HCT116 (cell line): ENCODE measurements around the gene ANO10. TPM values are rescaled to one million over a fixed set of nuclear protein-coding genes. Genes with fewer than 3 reads are reported as not detected.

Experiments
- ATAC-seq: fragments of 200-7000 bp; cut with Tn5 transposase; 2 replicates; pipeline ENCODE4 v1.9.1; 2020; ENCODE audit warnings: mild to moderate bottlenecking, moderate library complexity
- BruUV-seq: library from RNA; stranded (reverse); fragments of 400-500 nt; replicated peaks from 2 replicates; lab custom pipeline; 2021; lab: Mats Ljungman, UMichigan
- CTCF ChIA-PET: fragments of 300-600 bp; sonication (Branson Sonifier 250); formaldehyde crosslinking; loops from one replicate; lab custom pipeline; 2021; ENCODE audit warnings: antibody characterized with exemption; lab: Charles Lee
- POLR2A ChIA-PET: fragments of 300-600, 350-600 bp; sonication (Branson Sonifier 250); formaldehyde crosslinking; loops from one replicate; lab custom pipeline; 2021; ENCODE audit warnings: antibody characterized with exemption; lab: Charles Lee
- RAD21 ChIA-PET, 2 experiments: fragments of 300-600 bp; sonication (Branson Sonifier 250); formaldehyde crosslinking; loops; one replicate each; lab custom pipeline; 2023; ENCODE audit warnings: low total read pairs in 2 of 2; ENCODE audit not compliant: uncharacterized antibody in 2 of 2, unreplicated experiment in 2 of 2, low non-redundant PET in 1 of 2; lab: Charles Lee
- DNase-seq: peaks from one replicate; pipeline ENCODE4 v3.0.0-alpha.2; 2010; ENCODE audit warnings: low read depth, low spot score
- H2AFZ ChIP-seq: fragments of 200-600 bp; shearing (Covaris generic), sonication (generic); 2 replicates; pipeline ENCODE4 v1.6.1; 2017; ENCODE audit warnings: low read depth, mixed run types, mixed read lengths, antibody characterized with exemption, low read length; ENCODE audit not compliant: poor library complexity, severe bottlenecking
- H3K27ac ChIP-seq: 2 replicates; pipeline ENCODE4 v1.5.1; 2012; ENCODE audit warnings: low read depth, low read length
- H3K27me3 ChIP-seq: fragments of 200-600 bp; sonication (generic); 2 replicates; pipeline ENCODE4 v1.6.1; 2016; ENCODE audit warnings: mixed run types, low read length, mixed read lengths; ENCODE audit not compliant: insufficient read depth
- H3K36me3 ChIP-seq, 2 experiments: fragments of 200-500 bp in 1 of 2; fragments of 200-600 bp in 1 of 2; sonication (Bioruptor generic) in 1 of 2; sonication (generic) in 1 of 2; 2 replicates each; pipeline versions ENCODE4 v1.5.1 to v1.6.1; 2014 to 2016; ENCODE audit warnings: low read length in 2 of 2, inconsistent platforms in 1 of 2, mixed read lengths in 1 of 2, mixed run types in 1 of 2; ENCODE audit not compliant: insufficient read depth in 2 of 2, control insufficient read depth in 1 of 2
- H3K4me1 ChIP-seq, 2 experiments: fragments of 200-600 bp in 1 of 2; sonication (generic) in 1 of 2; 2 replicates each; pipeline versions ENCODE4 v1.5.1 to v1.6.1; 2012 to 2017; ENCODE audit warnings: low read length in 2 of 2, inconsistent platforms in 1 of 2, mild to moderate bottlenecking in 1 of 2, mixed read lengths in 1 of 2, mixed run types in 1 of 2, moderate library complexity in 1 of 2; ENCODE audit not compliant: insufficient read depth in 2 of 2, control insufficient read depth in 1 of 2
- H3K4me2 ChIP-seq: fragments of 200-600 bp; sonication (generic); 2 replicates; pipeline ENCODE4 v1.6.1; 2017; ENCODE audit warnings: mixed run types, low read length, mixed read lengths
- H3K4me3 ChIP-seq, 2 experiments: fragments of 200-600 bp in 1 of 2; sonication (generic) in 1 of 2; replicated peaks in 1 of 2; 2 replicates each; pipeline ENCODE4 v1.5.1; 2011 to 2016; ENCODE audit warnings: low read length in 2 of 2, control low read depth in 1 of 2, low read depth in 1 of 2, mild to moderate bottlenecking in 1 of 2, mixed read lengths in 1 of 2, mixed run types in 1 of 2
- H3K79me2 ChIP-seq: fragments of 200-600 bp; sonication (generic); 2 replicates; pipeline ENCODE4 v1.6.1; 2017; ENCODE audit warnings: mild to moderate bottlenecking, mixed run types, low read length, moderate library complexity, mixed read lengths; ENCODE audit not compliant: insufficient read depth
- H3K9ac ChIP-seq: fragments of 200-600 bp; sonication (generic); 2 replicates; pipeline ENCODE4 v1.6.1; 2016; ENCODE audit warnings: low read length, mixed read lengths
- H3K9me2 ChIP-seq: fragments of 200-600 bp; sonication (generic), shearing (Covaris generic); 2 replicates; pipeline ENCODE4 v1.6.1; 2017; ENCODE audit warnings: mixed run types, mild to moderate bottlenecking, moderate library complexity; ENCODE audit not compliant: insufficient read depth
- H3K9me3 ChIP-seq, 2 experiments: fragments of 200-500 bp in 1 of 2; fragments of 200-600 bp in 1 of 2; sonication (Bioruptor generic) in 1 of 2; sonication (generic) in 1 of 2; 2 replicates each; pipeline ENCODE4 v1.6.1; 2014 to 2017; ENCODE audit warnings: low read length in 2 of 2, mixed read lengths in 2 of 2, inconsistent platforms in 1 of 2, low read depth in 1 of 2, mild to moderate bottlenecking in 1 of 2, mixed run types in 1 of 2, moderate library complexity in 1 of 2; ENCODE audit not compliant: control insufficient read depth in 1 of 2, insufficient read depth in 1 of 2
- H4K20me1 ChIP-seq: fragments of 200-600 bp; sonication (generic), shearing (Covaris generic); 2 replicates; pipeline ENCODE4 v1.6.1; 2017; ENCODE audit warnings: mixed run types, mild to moderate bottlenecking, moderate library complexity; ENCODE audit not compliant: insufficient read depth
- CEBPB ChIP-seq: IDR thresholded peaks from 2 replicates; pipeline ENCODE4 v1.6.1; 2012; ENCODE audit warnings: low read depth
- ELF1 ChIP-seq: IDR thresholded peaks from 2 replicates; pipeline ENCODE4 v1.6.1; 2012; ENCODE audit warnings: low read depth, borderline replicate concordance
- EZH2 ChIP-seq: fragments of 200-600 bp; sonication (generic); IDR thresholded peaks from 2 replicates; pipeline ENCODE4 v1.6.1; 2017; ENCODE audit warnings: antibody characterized with exemption, mixed run types
- EZH2phosphoT487 ChIP-seq: fragments of 200-600 bp; IDR thresholded peaks from 2 replicates; pipeline ENCODE4 v1.6.1; 2018; ENCODE audit warnings: antibody characterized with exemption, borderline replicate concordance
- JUND ChIP-seq: IDR thresholded peaks from 2 replicates; pipeline ENCODE4 v1.6.1; 2012
- SP1 ChIP-seq: IDR thresholded peaks from 2 replicates; pipeline ENCODE4 v1.6.1; 2012; ENCODE audit warnings: low read depth
- TCF7L2 ChIP-seq: IDR thresholded peaks from 2 replicates; pipeline ENCODE4 v1.7.0; 2011; ENCODE audit warnings: borderline replicate concordance, inconsistent platforms; ENCODE audit not compliant: insufficient read depth, insufficient read length; ENCODE audit errors: extremely low read depth
- YY1 ChIP-seq: IDR thresholded peaks from 2 replicates; pipeline ENCODE4 v1.6.1; 2011; ENCODE audit warnings: low read length, low read depth, moderate library complexity, mild to moderate bottlenecking; ENCODE audit not compliant: insufficient replicate concordance; ENCODE audit errors: extremely low read depth
- intact Hi-C: fragments of 100-400 bp; cut with micrococcal nuclease; formaldehyde crosslinking; loops from 2 replicates; pipeline ENCODE4 v1.10.0; 2022
- total RNA-seq: library from RNA; stranded (reverse); gene quantifications from one replicate; pipeline ENCODE4 v1.2.1, GENCODE V29; 2021; ENCODE audit not compliant: unreplicated experiment
- TF ChIP-seq, protein P1 (sequence below): IDR thresholded peaks from 2 replicates; pipeline ENCODE4 v1.6.1; 2011; ENCODE audit warnings: mild to moderate bottlenecking, low read length, moderate library complexity; ENCODE audit not compliant: insufficient replicate concordance; ENCODE audit errors: extremely low read depth

Gene ANO10
- total RNA-seq, 1 experiment from 2014 or later: 13.3 TPM

DNA sequence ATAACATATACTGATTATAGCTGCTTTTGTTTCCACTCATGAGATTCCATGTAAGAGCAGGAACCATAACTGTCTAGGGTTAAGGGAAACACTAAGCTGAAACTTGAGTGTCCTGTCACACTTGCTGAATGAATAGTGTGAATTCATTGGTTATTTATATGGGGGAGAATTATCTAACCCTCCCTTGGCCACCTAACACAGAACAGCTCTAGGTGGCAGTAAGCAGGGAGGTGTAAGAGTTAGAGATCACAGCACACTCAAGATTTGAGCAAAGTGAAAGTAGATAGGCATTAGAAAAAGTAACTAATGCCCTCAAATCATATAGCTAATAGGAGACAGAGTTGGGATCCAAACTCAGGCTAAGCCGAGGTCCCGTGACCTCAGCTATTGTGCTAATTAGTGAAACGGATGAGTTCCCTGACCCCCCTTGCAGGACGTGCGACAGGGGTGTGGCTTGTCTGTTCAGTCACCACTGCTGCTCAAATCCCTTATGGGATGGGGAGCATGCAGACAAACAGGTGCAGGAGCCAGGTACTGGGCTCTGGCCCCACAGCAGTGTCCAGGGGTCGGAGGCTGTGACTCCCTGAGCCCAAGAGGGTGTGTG lies 27.7 kb upstream of the ANO10 start:
- CTCF ChIA-PET: no interaction called here
- intact Hi-C loops: no loop called here
- POLR2A ChIA-PET: no interaction called here
- no peak overlapping the region for H3K9ac ChIP-seq
- TF ChIP-seq YY1 (no peak), TCF7L2 (no peak)
- no peak overlapping the region for H3K4me2 ChIP-seq
- H3K27me3 ChIP-seq: no peaks in the 10 kb centered on the region
- no peak overlapping the region for H3K4me3 ChIP-seq
- H3K79me2 ChIP-seq: no peaks in the 10 kb centered on the region
- H3K9me3 ChIP-seq: no peaks in the 10 kb centered on the region
- ATAC-seq (peak; percentile 32; the same call in 1 of the 2 replicates), DNase-seq (no peak)
- H3K9me2 ChIP-seq: no peaks in the 10 kb centered on the region; the same call in 1 of the 2 replicates
- H3K4me1 ChIP-seq: peaks cover 0 to 5% of the 10 kb centered on the region in 2 experiments; a peak in 1 of 4 replicates
- no peaks in the 10 kb centered on the region for H3K36me3 ChIP-seq
- H2AFZ ChIP-seq: no peak overlapping the region
- no peak overlapping the region for H3K27ac ChIP-seq
- H4K20me1 ChIP-seq: no peaks in the 10 kb centered on the region
- RAD21 ChIA-PET: no interaction called here
- no TSS peak for BruUV-seq

DNA sequence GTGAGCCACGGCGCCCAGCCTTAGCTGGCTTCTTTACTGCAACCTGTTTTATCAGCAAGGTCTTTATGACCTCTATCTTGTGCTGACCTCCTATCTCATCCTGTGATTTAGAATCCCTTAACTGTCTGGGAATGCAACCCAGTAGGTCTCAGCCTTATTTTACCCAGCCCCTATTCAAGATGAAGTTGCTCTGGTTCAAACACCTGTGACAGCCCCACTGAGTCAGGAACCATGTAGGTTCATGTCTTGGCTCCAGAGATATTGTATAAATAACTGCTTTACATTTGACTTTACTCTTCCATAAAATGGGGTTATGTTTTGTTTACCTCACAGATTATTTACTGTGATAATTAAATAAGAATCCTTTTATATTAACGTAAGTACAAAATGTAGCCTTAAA lies 27.1 kb upstream of the ANO10 start:
- Histone ChIP-seq H3K36me3 (no peaks in the 10 kb centered on the region), H3K27ac (no peak overlapping the region), H2AFZ (no peak overlapping the region), H3K9me2 (no peaks in the 10 kb centered on the region; the same call in 1 of the 2 replicates), H3K4me3 (no peak overlapping the region), H3K27me3 (no peaks in the 10 kb centered on the region), H3K9ac (no peak overlapping the region), H3K9me3 (no peaks in the 10 kb centered on the region)
- DNase-seq (no peak), ATAC-seq (no peak)
- CTCF ChIA-PET: no interaction called here
- intact Hi-C loops: no loop called here
- POLR2A ChIA-PET: no interaction called here
- TF ChIP-seq JUND: no peak
- TF ChIP-seq SP1: no peak
- TF ChIP-seq TCF7L2: no peak
- TF ChIP-seq, protein P1, sequence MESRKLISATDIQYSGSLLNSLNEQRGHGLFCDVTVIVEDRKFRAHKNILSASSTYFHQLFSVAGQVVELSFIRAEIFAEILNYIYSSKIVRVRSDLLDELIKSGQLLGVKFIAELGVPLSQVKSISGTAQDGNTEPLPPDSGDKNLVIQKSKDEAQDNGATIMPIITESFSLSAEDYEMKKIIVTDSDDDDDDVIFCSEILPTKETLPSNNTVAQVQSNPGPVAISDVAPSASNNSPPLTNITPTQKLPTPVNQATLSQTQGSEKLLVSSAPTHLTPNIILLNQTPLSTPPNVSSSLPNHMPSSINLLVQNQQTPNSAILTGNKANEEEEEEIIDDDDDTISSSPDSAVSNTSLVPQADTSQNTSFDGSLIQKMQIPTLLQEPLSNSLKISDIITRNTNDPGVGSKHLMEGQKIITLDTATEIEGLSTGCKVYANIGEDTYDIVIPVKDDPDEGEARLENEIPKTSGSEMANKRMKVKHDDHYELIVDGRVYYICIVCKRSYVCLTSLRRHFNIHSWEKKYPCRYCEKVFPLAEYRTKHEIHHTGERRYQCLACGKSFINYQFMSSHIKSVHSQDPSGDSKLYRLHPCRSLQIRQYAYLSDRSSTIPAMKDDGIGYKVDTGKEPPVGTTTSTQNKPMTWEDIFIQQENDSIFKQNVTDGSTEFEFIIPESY: no peak
- no peak for TF ChIP-seq EZH2
- TF ChIP-seq ELF1: no peak
- TF ChIP-seq CEBPB: no peak
- TF ChIP-seq EZH2phosphoT487: no peak
- TF ChIP-seq, all 23 proteins: peak for 0
- RAD21 ChIA-PET: no interaction called here
- no peaks in the 10 kb centered on the region for H3K79me2 ChIP-seq
- BruUV-seq: no TSS peak
- no peak overlapping the region for H3K4me2 ChIP-seq
- peaks cover 0 to 5% of the 10 kb centered on the region in 2 experiments; a peak in 1 of 4 replicates for H3K4me1 ChIP-seq
- no peaks in the 10 kb centered on the region for H4K20me1 ChIP-seq
